SU-DHL-6 (cell line): Measurements from ENCODE around the gene HNRNPAB.

Source experiments
- H2AFZ ChIP-seq: fragments of 200-600 bp; sonication (generic); 2 replicates; pipeline ENCODE4 v1.6.1; 2014; ENCODE audit warnings: low read depth, mild to moderate bottlenecking, moderate library complexity, mixed read lengths, antibody characterized with exemption, low read length; ENCODE audit not compliant: severe bottlenecking
- H3F3A ChIP-seq: fragments of 200-600 bp; shearing (Covaris generic); 2 replicates; pipeline ENCODE4 v1.6.0; 2016; ENCODE audit warnings: antibody characterized with exemption, mild to moderate bottlenecking; ENCODE audit not compliant: insufficient read depth
- H3K27ac ChIP-seq: fragments of 200-600 bp; sonication (generic); 2 replicates; pipeline ENCODE4 v1.5.1; 2016; ENCODE audit warnings: low read depth, mild to moderate bottlenecking, low read length, moderate library complexity, mixed read lengths
- H3K27me3 ChIP-seq: fragments of 200-600 bp; sonication (generic), shearing (Covaris generic); 2 replicates; pipeline ENCODE4 v1.6.0; 2014; ENCODE audit warnings: mild to moderate bottlenecking, low read length
- H3K36me3 ChIP-seq: fragments of 200-600 bp; sonication (generic); 2 replicates; pipeline ENCODE4 v1.6.1; 2014; ENCODE audit warnings: mild to moderate bottlenecking, low read length, mixed read lengths
- H3K4me2 ChIP-seq: fragments of 300-600, 200-600 bp; shearing (Covaris generic), sonication (generic); 2 replicates; pipeline ENCODE4 v1.6.0; 2014; ENCODE audit warnings: low read length, low read depth, mild to moderate bottlenecking; ENCODE audit not compliant: poor library complexity, severe bottlenecking
- H3K4me3 ChIP-seq: fragments of 200-600 bp; sonication (generic); 2 replicates; pipeline ENCODE4 v1.5.1; 2014; ENCODE audit warnings: antibody characterized with exemption, low read length, mild to moderate bottlenecking, mixed read lengths; ENCODE audit not compliant: insufficient read depth, poor library complexity, severe bottlenecking
- H3K79me2 ChIP-seq: fragments of 200-600 bp; sonication (generic); 2 replicates; pipeline ENCODE4 v1.6.1; 2014; ENCODE audit warnings: mild to moderate bottlenecking, low read length, moderate library complexity; ENCODE audit not compliant: insufficient read depth
- H3K9ac ChIP-seq: fragments of 200-600 bp; sonication (generic); 2 replicates; pipeline ENCODE4 v1.7.0; 2014; ENCODE audit warnings: mild to moderate bottlenecking, low read length
- H3K9me2 ChIP-seq: fragments of 200-600 bp; sonication (generic); replicated peaks from 2 replicates; pipeline ENCODE4 v1.6.1; 2014; ENCODE audit warnings: low read length; ENCODE audit not compliant: insufficient read depth
- H3K9me3 ChIP-seq: fragments of 200-600 bp; sonication (generic); 2 replicates; pipeline ENCODE4 v1.6.1; 2014; ENCODE audit warnings: low read length, mixed read lengths; ENCODE audit not compliant: insufficient read depth
- H4K20me1 ChIP-seq: fragments of 200-600 bp; sonication (generic); 2 replicates; pipeline ENCODE4 v1.6.1; 2014; ENCODE audit warnings: low read depth, mild to moderate bottlenecking, antibody characterized with exemption, low read length, moderate library complexity, mixed read lengths
- CTCF ChIP-seq: fragments of 200-600 bp; sonication (generic); IDR thresholded peaks from one replicate; pipeline ENCODE4 v1.5.1; 2017; ENCODE audit warnings: antibody characterized with exemption, mild to moderate bottlenecking, low read length, moderate library complexity; ENCODE audit not compliant: insufficient read depth, poor library complexity, severe bottlenecking
- EZH2phosphoT487 ChIP-seq: fragments of 200-600 bp; sonication (generic), shearing (Covaris generic); conservative IDR thresholded peaks from 2 replicates; pipeline ENCODE4 v1.6.1; 2018; ENCODE audit warnings: mild to moderate bottlenecking, antibody characterized with exemption, low read length, moderate library complexity, mixed read lengths

HNRNPAB gene

GRCh38 chr5:178231539-178232123 is 27.3 kb downstream of the HNRNPAB start:
- Histone ChIP-seq H2AFZ (peak overlapping the region; percentile 89), H3K27me3 (no peaks in the 10 kb centered on the region)
- TF ChIP-seq CTCF = no peak
- TF ChIP-seq EZH2phosphoT487 = no peak

GRCh38 chr5:178232124-178232919 is 28.0 kb downstream of the HNRNPAB start, which contains the start of gene PHYKPL:
TSS of gene PHYKPL (minus strand) at chr5:178232802. CDS start at chr5:178232550, 252 bp downstream.
- Histone ChIP-seq H3K9ac (peak within 1 kb of the TSS; percentile 89), H3K79me2 (peaks cover 27% of the 10 kb centered on the region), H3K9me2 (no peaks in the 10 kb centered on the region), H3K27me3 (no peaks in the 10 kb centered on the region), H3K4me3 (peak within 1 kb of the TSS; percentile 78), H3F3A (peaks cover 17% of the 10 kb centered on the region), H3K4me2 (peak within 1 kb of the TSS; percentile 88), H4K20me1 (no peaks in the 10 kb centered on the region), H3K27ac (peak within 1 kb of the TSS; percentile 75), H3K36me3 (no peaks in the 10 kb centered on the region; the same call in 1 of the 2 replicates), H3K9me3 (no peaks in the 10 kb centered on the region), H2AFZ (peak within 1 kb of the TSS; percentile 89)
- no peak for TF ChIP-seq CTCF
- no peak for TF ChIP-seq EZH2phosphoT487

More at GRCh38 chr5:178231539-178232123, 27.3 kb downstream of the HNRNPAB start:
- H3K9me3 ChIP-seq = no peaks in the 10 kb centered on the region
- H3K27ac ChIP-seq = peak overlapping the region; percentile 75
- H3K79me2 ChIP-seq = peaks cover 27% of the 10 kb centered on the region
- H3K36me3 ChIP-seq = no peaks in the 10 kb centered on the region; the same call in 1 of the 2 replicates
- peak overlapping the region; percentile 89 for H3K9ac ChIP-seq
- H3F3A ChIP-seq = peaks cover 17% of the 10 kb centered on the region
- H3K9me2 ChIP-seq = no peaks in the 10 kb centered on the region
- H3K4me3 ChIP-seq = peak overlapping the region; percentile 78
- no peaks in the 10 kb centered on the region for H4K20me1 ChIP-seq
- H3K4me2 ChIP-seq = peak overlapping the region; percentile 88

DNA sequence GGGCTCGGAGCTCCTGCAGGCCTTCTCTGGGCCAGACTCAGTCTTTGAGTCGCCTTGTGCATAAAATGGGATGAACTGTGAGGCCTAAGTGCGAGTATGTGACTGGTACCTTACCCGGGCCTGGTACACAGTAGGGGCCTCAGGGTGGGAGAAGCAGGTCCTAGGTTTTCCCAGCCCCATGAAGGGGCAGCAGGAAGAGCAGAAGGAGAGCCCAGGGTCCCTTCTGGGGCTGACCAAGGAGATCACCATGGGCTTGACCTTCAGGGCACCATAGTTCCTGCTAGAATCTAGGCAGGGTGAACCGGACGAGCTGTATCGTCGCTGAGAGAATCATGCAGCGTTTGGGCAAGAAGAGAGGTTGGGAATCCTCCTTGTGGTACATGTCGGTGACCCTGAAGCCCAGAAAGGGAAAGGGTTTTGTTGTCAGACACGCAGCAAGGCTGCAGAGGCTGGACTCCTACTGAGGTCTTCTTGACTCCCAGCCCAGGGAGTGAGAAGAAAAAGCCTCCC is 28.6 kb downstream of the HNRNPAB start:
- Histone ChIP-seq H3K9me2 (no peaks in the 10 kb centered on the region), H3K27ac (peak overlapping the region; percentile 75), H3K36me3 (no peaks in the 10 kb centered on the region; the same call in 1 of the 2 replicates), H3K79me2 (peaks cover 27% of the 10 kb centered on the region), H3K9me3 (no peaks in the 10 kb centered on the region), H3K4me3 (peak overlapping the region; percentile 78), H3K9ac (peak overlapping the region; percentile 89), H2AFZ (peak overlapping the region; percentile 89), H4K20me1 (no peaks in the 10 kb centered on the region), H3K27me3 (no peaks in the 10 kb centered on the region), H3F3A (peaks cover 17% of the 10 kb centered on the region), H3K4me2 (peak overlapping the region; percentile 88)
- TF ChIP-seq CTCF (no peak), EZH2phosphoT487 (no peak)
